Measurements from ENCODE around the gene ARRDC4.

GRCh38 chr15:98003518-98003917 is 43.0 kb downstream of the ARRDC4 start:
- TF ChIP-seq CTCF (IDR thresholded peaks at IDR 0.05; ENCODE audit: low read length) (no peak), EZH2 (IDR thresholded peaks at IDR 0.05; ENCODE audit: borderline replicate concordance, low read length) (no peak)
